GM19238 (cell line): ENCODE results near the gene PRR15L.

Experiments used
- DNase-seq: peaks from one replicate; pipeline ENCODE4 v3.0.0; 2011; ENCODE audit warnings: low spot score; ENCODE audit not compliant: insufficient read length

The PRR15L gene

DNA sequence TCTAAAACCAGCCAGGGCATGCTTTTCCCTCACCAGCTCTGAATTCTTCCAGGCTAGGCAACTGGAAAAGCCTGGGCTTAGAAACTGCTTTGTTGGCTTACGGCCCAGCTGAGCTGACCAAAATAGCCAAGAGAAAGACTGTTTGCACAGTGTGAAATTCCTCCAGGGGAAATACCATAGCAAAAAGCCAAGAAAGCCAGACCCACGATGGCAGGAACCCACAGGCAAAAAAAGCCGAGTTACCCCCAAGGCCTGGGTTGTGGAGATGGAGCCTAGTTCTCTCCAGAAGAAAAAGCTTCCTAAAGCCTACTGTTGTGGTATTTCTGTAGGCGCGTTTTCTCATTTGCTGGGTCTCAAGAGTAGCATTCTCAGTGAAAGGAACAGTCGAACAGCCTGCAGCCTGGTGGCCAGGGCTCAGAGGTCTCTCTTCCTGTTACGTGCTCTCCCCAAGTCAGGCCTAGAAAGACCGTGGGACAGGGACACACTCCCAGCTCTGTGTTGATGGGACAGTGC is 52.4 kb downstream of the PRR15L start:
- no peak for DNase-seq

DNA sequence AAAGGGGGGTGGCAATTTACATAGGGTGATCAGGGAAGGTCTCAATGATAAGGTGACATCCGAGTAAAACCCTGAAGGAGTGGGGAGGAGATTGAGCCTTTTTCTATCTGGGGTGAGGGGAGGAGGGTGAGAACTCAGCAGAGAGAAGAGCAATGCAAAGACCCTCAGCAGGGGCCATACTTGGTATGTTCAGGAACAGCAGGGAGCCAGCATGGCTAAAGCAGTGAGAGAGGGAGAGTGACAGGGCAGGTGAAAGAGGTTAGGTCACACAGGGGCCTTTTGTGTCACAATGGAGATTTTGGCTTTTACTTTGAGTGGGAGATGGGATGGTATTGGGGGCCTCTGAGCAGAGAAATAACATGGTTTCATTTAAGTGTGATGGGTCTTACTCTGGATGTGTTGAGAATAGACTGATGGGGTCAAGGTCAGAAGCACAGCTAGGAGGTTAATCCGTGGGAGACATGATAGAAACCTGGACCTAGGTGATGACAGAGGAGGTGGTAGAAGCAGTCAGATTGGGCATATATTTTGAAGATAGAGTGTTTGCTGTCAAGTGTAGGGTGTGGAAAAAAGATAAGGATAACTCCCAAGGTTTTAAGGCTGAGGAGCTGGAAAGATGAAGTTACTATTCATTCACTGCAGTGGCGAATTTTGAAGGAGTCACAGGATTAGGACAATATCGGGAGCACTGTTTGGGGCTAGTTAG is 55.5 kb downstream of the PRR15L start:
- DNase-seq = no peak
